Lower lobe of right lung (tissue), 2 donors: ENCODE data around the gene THSD7A. TPM values are rescaled to one million over a fixed set of nuclear protein-coding genes. Genes with fewer than 3 reads are reported as not detected.

Experiments used
- ATAC-seq, 2 donors: fragments of 200-7000 bp; cut with Tn5 transposase; one replicate each; pipeline ENCODE4 v1.9.1; 2020 to 2022; ENCODE audit warnings: mild to moderate bottlenecking in 2 of 2, moderate library complexity in 2 of 2
- DNase-seq: peaks from one replicate; pipeline ENCODE4 v3.0.0-alpha.2; 2020
- H3K27ac ChIP-seq: fragments of 200-600 bp; one replicate; pipeline ENCODE4 v1.8.0; 2022
- H3K27me3 ChIP-seq: fragments of 200-600 bp; one replicate; pipeline ENCODE4 v1.8.0; 2022; ENCODE audit warnings: low read depth
- H3K36me3 ChIP-seq: fragments of 200-600 bp; one replicate; pipeline ENCODE4 v1.8.0; 2022; ENCODE audit warnings: mild to moderate bottlenecking
- H3K4me1 ChIP-seq: fragments of 200-600 bp; one replicate; pipeline ENCODE4 v1.8.0; 2022
- H3K4me3 ChIP-seq: fragments of 200-600 bp; one replicate; pipeline ENCODE4 v1.8.0; 2022; ENCODE audit warnings: mild to moderate bottlenecking
- H3K9me3 ChIP-seq: fragments of 200-600 bp; one replicate; pipeline ENCODE4 v1.8.0; 2022
- CTCF ChIP-seq: fragments of 200-600 bp; IDR thresholded peaks from one replicate; pipeline ENCODE4 v1.8.0; 2022; ENCODE audit warnings: antibody characterized with exemption, mild to moderate bottlenecking
- intact Hi-C: fragments of 100-400 bp; cut with DNase I; formaldehyde crosslinking; loops from one replicate; pipeline ENCODE4 v1.11.0; 2022
- total RNA-seq: library from RNA; stranded (reverse); fragmentation: NEBNext Ultra II Directional; extraction: Animal tissue kit (Norgen Biotek cat#: 25700); gene quantifications from one replicate; pipeline ENCODE4 v1.2.1, GENCODE V29; 2021
- donor health status: DM: no; HTN: yes; CAD: no; lungs with severe emphysema.

The THSD7A gene
- total RNA-seq, 1 donor from 2014 or later = 7.2 TPM

DNA sequence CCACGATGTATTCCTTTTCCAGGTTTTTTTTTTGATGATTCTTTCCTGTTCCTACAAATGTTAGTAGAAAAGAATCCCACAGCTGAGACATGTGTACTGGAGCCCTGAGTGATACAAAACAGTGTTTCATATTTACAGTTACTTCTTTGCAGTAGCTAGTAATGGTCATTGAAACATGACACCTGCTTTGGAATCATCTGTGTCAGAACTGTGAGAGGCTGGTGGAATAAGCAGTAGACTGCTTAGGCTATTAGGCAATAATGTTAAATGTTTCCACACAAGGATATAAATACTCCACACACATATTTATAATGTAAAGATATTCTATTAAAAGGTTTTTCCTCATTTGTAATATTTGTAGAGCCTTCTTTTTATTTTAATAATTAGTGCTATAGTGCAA is 394.0 kb downstream of the THSD7A start:
- no peak for TF ChIP-seq CTCF
- intact Hi-C loops = no loop called here
- Histone ChIP-seq H3K9me3 (no peaks in the 10 kb centered on the region), H3K36me3 (no peaks in the 10 kb centered on the region), H3K27me3 (no peaks in the 10 kb centered on the region), H3K27ac (no peak overlapping the region), H3K4me1 (no peaks in the 10 kb centered on the region), H3K4me3 (no peak overlapping the region)
- ATAC-seq (no peak), DNase-seq (no peak)

DNA sequence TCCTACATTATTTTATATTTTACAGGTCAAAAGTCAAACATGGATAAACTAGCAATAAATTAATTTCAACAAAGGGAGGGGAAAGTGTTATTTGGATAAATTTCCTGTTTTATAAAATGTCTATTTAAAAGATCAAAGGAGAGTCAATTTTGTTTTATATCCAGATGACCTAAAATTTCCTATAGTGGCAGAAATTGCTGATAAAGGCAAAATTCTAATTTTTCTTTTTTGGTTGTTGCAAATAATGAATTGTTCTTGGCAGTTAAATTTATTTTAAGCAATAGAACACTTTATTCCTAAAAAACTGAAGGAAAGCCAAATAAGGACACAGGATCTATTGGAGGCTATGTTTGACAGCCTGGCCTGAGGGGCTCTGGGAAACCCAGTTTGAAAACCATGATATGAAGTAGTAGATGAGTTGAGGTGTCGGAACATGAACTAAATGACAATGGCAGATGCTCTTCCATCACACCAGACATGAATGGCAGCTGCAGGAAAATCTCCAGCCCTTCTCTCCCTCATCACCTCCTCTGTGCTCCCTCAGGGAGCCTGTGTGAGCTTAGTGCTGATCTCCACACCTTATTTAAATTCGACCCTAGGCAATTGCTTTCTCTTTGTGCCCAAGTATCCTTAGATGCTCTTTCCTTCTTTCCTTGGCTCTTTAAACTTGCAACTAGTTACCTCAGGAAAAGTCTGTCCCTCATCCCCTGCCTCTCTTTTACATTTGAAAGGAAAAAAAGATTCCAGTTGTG is 395.0 kb downstream of the THSD7A start:
- ATAC-seq (no peak), DNase-seq (no peak)
- no peak overlapping the region for H3K27ac ChIP-seq
- TF ChIP-seq CTCF = no peak
- no peak overlapping the region for H3K4me3 ChIP-seq
- H3K27me3 ChIP-seq = no peaks in the 10 kb centered on the region
- intact Hi-C loops = no loop called here
- no peaks in the 10 kb centered on the region for H3K36me3 ChIP-seq
- H3K4me1 ChIP-seq = no peaks in the 10 kb centered on the region
- no peaks in the 10 kb centered on the region for H3K9me3 ChIP-seq

- no peak overlapping the region for H3K27ac ChIP-seq
- ATAC-seq = no peak
- H3K4me1 ChIP-seq = no peaks in the 10 kb centered on the region
- no peaks in the 10 kb centered on the region for H3K27me3 ChIP-seq
- no peaks in the 10 kb centered on the region for H3K9me3 ChIP-seq
- no peak for DNase-seq
- intact Hi-C loops = no loop called here
- no peak overlapping the region for H3K4me3 ChIP-seq
- no peak for TF ChIP-seq CTCF
- no peaks in the 10 kb centered on the region for H3K36me3 ChIP-seq
Observed at GRCh38 chr7:11436316-11436715, 395.7 kb downstream of the THSD7A start.

- no peak overlapping the region for H3K27ac ChIP-seq
- no peak overlapping the region for H3K4me3 ChIP-seq
- H3K4me1 ChIP-seq = no peaks in the 10 kb centered on the region
- intact Hi-C loops = no loop called here
- H3K9me3 ChIP-seq = no peaks in the 10 kb centered on the region
- no peaks in the 10 kb centered on the region for H3K27me3 ChIP-seq
- DNase-seq (no peak), ATAC-seq (no peak)
- H3K36me3 ChIP-seq = no peaks in the 10 kb centered on the region
- TF ChIP-seq CTCF = no peak
Observed at GRCh38 chr7:11434366-11434765, 397.6 kb downstream of the THSD7A start.

GRCh38 chr7:11430841-11431240 is 401.2 kb downstream of the THSD7A start:
- no peaks in the 10 kb centered on the region for H3K27me3 ChIP-seq
- DNase-seq (no peak), ATAC-seq (no peak)
- H3K27ac ChIP-seq = no peak overlapping the region
- no peaks in the 10 kb centered on the region for H3K9me3 ChIP-seq
- intact Hi-C loops = no loop called here
- no peaks in the 10 kb centered on the region for H3K4me1 ChIP-seq
- no peaks in the 10 kb centered on the region for H3K36me3 ChIP-seq
- no peak overlapping the region for H3K4me3 ChIP-seq
- no peak for TF ChIP-seq CTCF
